Measurements from ENCODE around the gene NUB1. TPM values are rescaled to one million over a fixed set of nuclear protein-coding genes. Genes with fewer than 3 reads are reported as not detected.

NUB1 gene
- total RNA-seq, 1 experiment from 2014 or later, result 40.0 TPM

DNA sequence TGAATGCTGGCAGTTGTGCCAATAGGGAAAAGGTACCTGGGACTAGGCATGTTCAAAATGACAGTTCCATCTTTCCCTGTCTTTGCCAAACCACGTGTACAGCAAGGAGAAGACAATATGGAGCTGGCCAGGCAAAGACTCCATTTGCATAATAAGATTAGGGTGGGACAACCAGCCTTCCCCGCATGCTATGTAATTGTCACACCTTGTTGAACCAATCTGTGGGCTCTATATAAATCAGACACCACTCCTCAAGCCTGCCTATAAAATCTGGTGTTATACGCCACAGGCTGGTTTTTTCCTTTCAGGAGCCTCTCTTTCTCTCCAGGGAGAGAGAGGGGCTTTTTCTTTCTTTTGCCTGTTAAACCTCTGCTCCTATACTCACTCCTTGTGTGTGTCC lies 11.0 kb upstream of the NUB1 start:
- H4K20me1 ChIP-seq (ENCODE audit: insufficient read depth, low read depth, low read length), result no peaks in the 10 kb centered on the region
- no peaks in the 10 kb centered on the region for H3K79me2 ChIP-seq (ENCODE audit: low read length)
- no peaks in the 10 kb centered on the region for H3K27me3 ChIP-seq (ENCODE audit: low read length)
- H3K9me3 ChIP-seq (ENCODE audit: low read length), result no peaks in the 10 kb centered on the region
- no peak overlapping the region for H3K4me3 ChIP-seq (ENCODE audit: low read length)
- no peak overlapping the region for H2AFZ ChIP-seq (ENCODE audit: low read length)
- no peak overlapping the region for H3K4me2 ChIP-seq (ENCODE audit: low read depth, low read length, poor library complexity, severe bottlenecking)
- no peak for DNase-seq
- H3K27ac ChIP-seq (ENCODE audit: low read length), result no peak overlapping the region
- H3K9ac ChIP-seq (ENCODE audit: low read length), result no peak overlapping the region
- no peaks in the 10 kb centered on the region for H3K36me3 ChIP-seq (ENCODE audit: insufficient read depth, low read length)
- no peaks in the 10 kb centered on the region for H3K9me2 ChIP-seq (replicated peaks; ENCODE audit: insufficient read depth, low read length)
- no peaks in the 10 kb centered on the region for H3K4me1 ChIP-seq (ENCODE audit: low read length)

DNA sequence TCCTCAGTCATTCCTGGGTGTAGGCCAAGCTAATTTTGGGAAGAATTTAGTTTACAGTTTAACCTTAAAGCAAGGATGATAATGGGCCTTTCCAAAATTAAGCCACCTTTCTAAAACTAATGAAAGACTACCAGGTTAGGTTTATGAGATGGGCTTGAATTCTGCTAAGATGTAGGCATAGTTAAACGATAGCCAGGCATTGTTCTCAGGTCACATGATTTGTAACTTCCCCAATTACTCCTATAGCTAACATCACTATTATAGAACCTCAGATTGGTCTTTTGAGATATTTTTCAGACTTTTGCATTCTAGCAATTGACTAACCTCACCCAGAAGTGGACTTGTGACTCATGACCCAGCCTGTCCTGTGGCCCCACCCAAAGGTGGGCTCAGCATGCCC lies 7.0 kb upstream of the NUB1 start:
- DNase-seq, result no peak

DNA sequence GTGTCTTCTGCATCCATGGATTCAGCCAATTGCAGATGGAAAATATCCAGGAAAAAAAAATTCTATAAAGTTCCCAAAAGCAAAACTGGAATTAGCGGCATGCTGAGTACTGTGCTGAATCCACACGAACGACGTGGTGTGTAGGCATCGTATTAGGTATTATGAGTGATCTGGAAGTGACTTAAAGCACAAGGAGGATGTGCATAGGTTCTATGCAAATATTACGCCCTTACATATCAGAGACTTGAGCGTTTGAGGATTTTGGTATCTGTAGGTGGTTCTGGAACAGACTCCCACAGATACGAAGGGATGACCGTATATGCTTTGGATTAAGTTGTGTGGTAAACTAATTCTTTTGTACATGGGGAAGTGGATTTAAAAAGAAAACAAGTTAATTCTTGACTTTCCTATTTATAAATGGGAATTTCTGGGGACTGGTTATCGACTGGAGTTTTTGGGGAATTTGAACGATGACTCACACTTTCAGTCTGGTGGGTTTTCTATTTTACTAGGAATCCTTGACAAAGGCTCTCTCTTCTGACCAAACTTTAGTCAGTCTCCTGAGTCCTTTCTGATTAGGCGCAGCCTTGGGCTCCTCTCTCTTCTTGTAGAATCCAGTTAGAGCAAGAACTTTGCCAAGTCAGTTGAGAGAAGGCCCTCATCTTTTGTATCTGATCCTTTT lies 5.4 kb upstream of the NUB1 start:
- no peak overlapping the region for H3K9ac ChIP-seq (ENCODE audit: low read length)
- no peak for DNase-seq
- H3K27me3 ChIP-seq (ENCODE audit: low read length), result no peaks in the 10 kb centered on the region
- no peak overlapping the region for H3K27ac ChIP-seq (ENCODE audit: low read length)
- H2AFZ ChIP-seq (ENCODE audit: low read length), result no peak overlapping the region
- no peak overlapping the region for H3K4me3 ChIP-seq (ENCODE audit: low read length)
- H3K4me2 ChIP-seq (ENCODE audit: low read depth, low read length, poor library complexity, severe bottlenecking), result no peak overlapping the region
- no peaks in the 10 kb centered on the region for H4K20me1 ChIP-seq (ENCODE audit: insufficient read depth, low read depth, low read length)
- H3K79me2 ChIP-seq (ENCODE audit: low read length), result no peaks in the 10 kb centered on the region
- H3K9me2 ChIP-seq (replicated peaks; ENCODE audit: insufficient read depth, low read length), result no peaks in the 10 kb centered on the region
- peaks cover 17% of the 10 kb centered on the region for H3K4me1 ChIP-seq (ENCODE audit: low read length)
- H3K36me3 ChIP-seq (ENCODE audit: insufficient read depth, low read length), result no peaks in the 10 kb centered on the region
- H3K9me3 ChIP-seq (ENCODE audit: low read length), result no peaks in the 10 kb centered on the region

More for the DNA sequence above, 7.0 kb upstream of the NUB1 start:
- no peaks in the 10 kb centered on the region for H3K79me2 ChIP-seq (ENCODE audit: low read length)
- H3K36me3 ChIP-seq (ENCODE audit: insufficient read depth, low read length), result no peaks in the 10 kb centered on the region
- H3K4me3 ChIP-seq (ENCODE audit: low read length), result no peak overlapping the region
- no peak overlapping the region for H2AFZ ChIP-seq (ENCODE audit: low read length)
- no peaks in the 10 kb centered on the region for H3K9me2 ChIP-seq (replicated peaks; ENCODE audit: insufficient read depth, low read length)
- H3K4me2 ChIP-seq (ENCODE audit: low read depth, low read length, poor library complexity, severe bottlenecking), result no peak overlapping the region
- H3K9me3 ChIP-seq (ENCODE audit: low read length), result no peaks in the 10 kb centered on the region
- H3K4me1 ChIP-seq (ENCODE audit: low read length), result peaks cover 10% of the 10 kb centered on the region
- H4K20me1 ChIP-seq (ENCODE audit: insufficient read depth, low read depth, low read length), result no peaks in the 10 kb centered on the region
- no peak overlapping the region for H3K9ac ChIP-seq (ENCODE audit: low read length)
- no peak overlapping the region for H3K27ac ChIP-seq (ENCODE audit: low read length)
- H3K27me3 ChIP-seq (ENCODE audit: low read length), result no peaks in the 10 kb centered on the region

DNA sequence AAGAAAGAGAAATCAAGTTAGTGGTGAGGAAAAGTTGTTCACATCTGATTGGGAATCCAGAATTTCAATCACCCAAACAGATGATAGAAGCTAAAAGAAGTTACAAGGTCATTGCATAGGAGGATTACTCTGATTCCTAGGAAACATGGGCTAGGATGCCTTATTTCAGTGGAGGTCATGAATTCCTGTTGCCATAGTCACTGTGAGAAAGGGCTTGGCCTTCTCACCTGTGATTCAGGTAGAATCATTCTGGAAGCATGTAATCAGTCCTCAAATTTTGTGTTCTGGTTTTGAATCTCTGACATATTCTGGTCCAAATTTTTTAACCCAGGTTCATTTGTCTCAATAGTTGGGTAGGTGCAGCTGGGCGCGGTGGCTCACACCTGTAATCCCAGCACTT lies 4.3 kb upstream of the NUB1 start:
- Histone ChIP-seq H3K4me1 (ENCODE audit: low read length) (peaks cover 18% of the 10 kb centered on the region), H2AFZ (ENCODE audit: low read length) (no peak overlapping the region), H3K9me2 (replicated peaks; ENCODE audit: insufficient read depth, low read length) (no peaks in the 10 kb centered on the region), H3K79me2 (ENCODE audit: low read length) (peaks cover 6% of the 10 kb centered on the region), H3K4me2 (ENCODE audit: low read depth, low read length, poor library complexity, severe bottlenecking) (no peak overlapping the region), H3K27ac (ENCODE audit: low read length) (no peak overlapping the region), H3K36me3 (ENCODE audit: insufficient read depth, low read length) (no peaks in the 10 kb centered on the region), H3K4me3 (ENCODE audit: low read length) (no peak overlapping the region), H4K20me1 (ENCODE audit: insufficient read depth, low read depth, low read length) (no peaks in the 10 kb centered on the region), H3K9ac (ENCODE audit: low read length) (no peak overlapping the region), H3K27me3 (ENCODE audit: low read length) (no peaks in the 10 kb centered on the region), H3K9me3 (ENCODE audit: low read length) (no peaks in the 10 kb centered on the region)
- DNase-seq, result no peak

DNA sequence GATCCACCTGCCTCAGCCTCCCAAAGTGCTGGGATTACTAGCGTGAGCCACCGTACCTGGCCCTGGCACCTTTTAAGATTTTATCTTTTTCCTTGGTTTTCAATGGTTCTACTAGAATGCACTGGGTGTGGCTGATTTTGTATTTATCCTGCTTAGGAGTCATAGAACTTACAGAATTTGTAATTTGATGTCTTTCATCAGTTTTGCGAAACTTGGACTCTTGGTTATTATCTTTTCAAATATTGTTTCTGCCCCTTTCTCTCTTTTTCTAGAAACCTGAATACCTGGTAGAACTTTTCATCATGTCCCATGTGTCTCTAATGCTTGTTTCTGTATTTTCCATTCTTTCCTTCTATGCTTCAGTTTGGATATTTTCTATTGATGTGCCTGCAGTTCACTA lies 2.8 kb upstream of the NUB1 start:
- Histone ChIP-seq H2AFZ (ENCODE audit: low read length) (no peak overlapping the region), H3K27me3 (ENCODE audit: low read length) (no peaks in the 10 kb centered on the region), H3K9me3 (ENCODE audit: low read length) (no peaks in the 10 kb centered on the region), H3K27ac (ENCODE audit: low read length) (no peak overlapping the region), H3K36me3 (ENCODE audit: insufficient read depth, low read length) (peaks cover 4% of the 10 kb centered on the region; the same call in 1 of the 2 replicates), H3K4me3 (ENCODE audit: low read length) (no peak overlapping the region), H3K9ac (ENCODE audit: low read length) (no peak overlapping the region), H3K9me2 (replicated peaks; ENCODE audit: insufficient read depth, low read length) (no peaks in the 10 kb centered on the region), H3K4me1 (ENCODE audit: low read length) (peaks cover 30% of the 10 kb centered on the region), H3K4me2 (ENCODE audit: low read depth, low read length, poor library complexity, severe bottlenecking) (no peak overlapping the region), H4K20me1 (ENCODE audit: insufficient read depth, low read depth, low read length) (no peaks in the 10 kb centered on the region), H3K79me2 (ENCODE audit: low read length) (peaks cover 21% of the 10 kb centered on the region)
- no peak for DNase-seq

DNA sequence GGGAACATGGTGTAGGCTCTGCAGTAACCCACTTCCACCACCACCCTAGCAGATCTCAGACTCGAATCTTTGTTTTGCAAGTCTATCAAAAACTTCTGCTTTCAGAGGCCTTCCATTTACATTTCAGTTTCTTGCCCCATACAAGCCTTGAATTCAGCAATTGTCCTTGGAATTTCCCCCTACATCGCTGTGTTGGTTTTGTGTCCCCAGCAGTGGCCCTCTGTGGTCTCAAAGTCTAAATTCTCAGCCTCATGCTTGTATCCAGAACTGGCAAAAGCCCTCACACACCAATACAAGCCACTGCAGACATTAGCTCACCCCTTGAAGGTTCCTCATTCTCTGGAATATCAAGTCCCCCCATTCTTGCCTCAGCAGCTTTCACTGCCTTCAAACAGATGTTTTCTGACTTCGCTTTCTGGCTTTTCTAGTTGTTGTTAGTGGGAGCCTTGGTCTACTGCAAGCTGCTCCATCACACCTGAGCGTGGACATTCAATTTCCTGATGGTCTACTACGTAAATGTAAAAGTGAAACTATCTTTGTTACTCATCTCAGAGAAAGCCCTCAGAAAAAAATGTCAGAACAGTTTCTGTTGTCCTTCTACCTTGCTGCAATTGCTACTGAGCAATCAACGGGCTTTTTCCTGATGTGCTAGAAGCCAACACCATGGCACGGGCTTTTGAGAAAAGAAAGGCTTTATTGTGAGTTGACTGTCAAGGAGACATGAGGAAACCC lies 1.8 kb upstream of the NUB1 start:
- Histone ChIP-seq H2AFZ (ENCODE audit: low read length) (peak overlapping the region; percentile 94), H3K9me2 (replicated peaks; ENCODE audit: insufficient read depth, low read length) (no peaks in the 10 kb centered on the region)

DNA sequence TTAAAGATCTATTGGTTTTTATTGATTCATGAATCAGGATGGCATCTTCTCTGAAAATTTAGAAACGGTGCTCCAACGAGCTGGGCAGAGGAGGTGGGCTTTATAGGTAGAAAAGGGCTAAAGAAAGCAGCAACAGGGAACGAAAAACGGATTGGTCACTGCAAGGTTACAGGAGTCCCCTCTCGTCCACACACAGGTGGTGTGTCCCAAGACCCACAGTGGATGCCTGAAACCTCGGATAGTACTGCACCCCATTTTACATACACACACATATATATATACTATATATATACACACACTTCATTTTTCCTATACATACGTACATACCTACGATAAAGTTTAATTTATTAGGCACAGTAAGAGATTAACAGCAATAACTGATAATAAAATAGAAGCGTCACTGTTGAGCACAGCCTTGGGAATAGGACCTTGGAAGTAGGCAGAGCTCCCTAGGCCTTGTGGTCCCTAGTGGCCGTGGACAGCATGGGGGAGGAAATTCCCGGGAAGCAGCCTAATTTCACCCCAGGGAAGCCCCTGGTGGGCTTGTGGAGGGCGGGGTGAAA lies 737 bp upstream of the NUB1 start:
- H3K4me3 ChIP-seq (ENCODE audit: low read length), result no peak overlapping the region
- no peaks in the 10 kb centered on the region for H3K9me2 ChIP-seq (replicated peaks; ENCODE audit: insufficient read depth, low read length)
- DNase-seq, result no peak
- peaks cover 12% of the 10 kb centered on the region; the same call in 1 of the 2 replicates for H3K36me3 ChIP-seq (ENCODE audit: insufficient read depth, low read length)
- peak overlapping the region; percentile 1 for H3K4me2 ChIP-seq (ENCODE audit: low read depth, low read length, poor library complexity, severe bottlenecking)
- H3K9me3 ChIP-seq (ENCODE audit: low read length), result no peaks in the 10 kb centered on the region
- no peaks in the 10 kb centered on the region for H4K20me1 ChIP-seq (ENCODE audit: insufficient read depth, low read depth, low read length)
- no peaks in the 10 kb centered on the region for H3K27me3 ChIP-seq (ENCODE audit: low read length)
- no peak overlapping the region for H3K27ac ChIP-seq (ENCODE audit: low read length)
- peaks cover 29% of the 10 kb centered on the region for H3K4me1 ChIP-seq (ENCODE audit: low read length)
- H3K79me2 ChIP-seq (ENCODE audit: low read length), result peaks cover 23% of the 10 kb centered on the region
- H3K9ac ChIP-seq (ENCODE audit: low read length), result no peak overlapping the region
- H2AFZ ChIP-seq (ENCODE audit: low read length), result no peak overlapping the region

More for the DNA sequence above, 1.8 kb upstream of the NUB1 start:
- H3K36me3 ChIP-seq (ENCODE audit: insufficient read depth, low read length), result peaks cover 4% of the 10 kb centered on the region; the same call in 1 of the 2 replicates
- H4K20me1 ChIP-seq (ENCODE audit: insufficient read depth, low read depth, low read length), result no peaks in the 10 kb centered on the region
- H3K4me3 ChIP-seq (ENCODE audit: low read length), result no peak overlapping the region
- no peak overlapping the region for H3K27ac ChIP-seq (ENCODE audit: low read length)
- H3K9ac ChIP-seq (ENCODE audit: low read length), result peak overlapping the region; percentile 34; the same call in 1 of the 2 replicates
- H3K4me1 ChIP-seq (ENCODE audit: low read length), result peaks cover 30% of the 10 kb centered on the region
- DNase-seq, result peak; percentile 54
- peak overlapping the region; percentile 10 for H3K4me2 ChIP-seq (ENCODE audit: low read depth, low read length, poor library complexity, severe bottlenecking)
- H3K27me3 ChIP-seq (ENCODE audit: low read length), result no peaks in the 10 kb centered on the region
- no peaks in the 10 kb centered on the region for H3K9me3 ChIP-seq (ENCODE audit: low read length)
- peaks cover 23% of the 10 kb centered on the region for H3K79me2 ChIP-seq (ENCODE audit: low read length)

DNA sequence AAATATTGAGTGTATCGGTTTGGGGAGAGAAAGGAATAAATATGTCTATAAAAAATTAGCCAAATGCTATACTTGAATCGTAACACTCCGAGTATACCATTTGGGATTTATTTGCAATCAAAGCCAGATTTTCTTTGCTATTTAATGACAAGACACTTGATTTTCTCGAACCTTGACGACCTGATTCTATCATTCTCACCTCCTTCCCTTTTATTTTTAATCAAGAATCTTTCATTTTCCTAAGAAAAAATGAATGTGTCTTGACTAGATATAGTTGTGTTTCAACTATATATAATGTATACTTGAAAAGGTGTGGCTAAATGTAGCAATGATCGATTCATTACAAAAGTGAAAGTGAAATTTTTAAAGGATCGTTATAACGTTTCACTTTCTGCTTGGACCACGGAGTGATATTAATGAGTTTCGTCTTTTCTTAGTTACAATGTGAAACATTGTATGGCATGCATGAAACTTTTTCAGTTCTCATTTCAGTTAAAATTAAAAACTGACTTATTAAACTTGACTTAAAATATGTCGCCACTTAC lies 562 bp downstream of the NUB1 start:
- no peaks in the 10 kb centered on the region for H3K27me3 ChIP-seq (ENCODE audit: low read length)
- H3K4me3 ChIP-seq (ENCODE audit: low read length), result peak overlapping the region; percentile 81
- H3K4me2 ChIP-seq (ENCODE audit: low read depth, low read length, poor library complexity, severe bottlenecking), result peak overlapping the region; percentile 94
- H3K27ac ChIP-seq (ENCODE audit: low read length), result peak overlapping the region; percentile 46
- peaks cover 20% of the 10 kb centered on the region; the same call in 1 of the 2 replicates for H3K36me3 ChIP-seq (ENCODE audit: insufficient read depth, low read length)
- H3K4me1 ChIP-seq (ENCODE audit: low read length), result peaks cover 24% of the 10 kb centered on the region
- no peaks in the 10 kb centered on the region for H3K9me3 ChIP-seq (ENCODE audit: low read length)
- no peaks in the 10 kb centered on the region for H3K9me2 ChIP-seq (replicated peaks; ENCODE audit: insufficient read depth, low read length)
- peak overlapping the region; percentile 61; the same call in 1 of the 2 replicates for H2AFZ ChIP-seq (ENCODE audit: low read length)
- H4K20me1 ChIP-seq (ENCODE audit: insufficient read depth, low read depth, low read length), result no peaks in the 10 kb centered on the region
- peak overlapping the region; percentile 85 for H3K9ac ChIP-seq (ENCODE audit: low read length)
- H3K79me2 ChIP-seq (ENCODE audit: low read length), result peaks cover 28% of the 10 kb centered on the region
- no peak for DNase-seq

Data from Karpas-422 (cell line).